NCI-H460 (cell line): ENCODE data around the gene CNTFR. TPM values are rescaled to one million over a fixed set of nuclear protein-coding genes. Genes with fewer than 3 reads are reported as not detected.
"Not testable (repeated sequence)": the region's sequence is repeated elsewhere in the genome, so short reads cannot be mapped to it uniquely, and the experiment has no call there.

Experiments used
- DNase-seq: peaks from one replicate; pipeline ENCODE4 v3.0.0-alpha.2; 2016; ENCODE audit warnings: low read depth; ENCODE audit errors: extremely low read depth
- polyA plus RNA-seq: library from polyadenylated mRNA; depleted of rRNA; stranded (reverse); fragments of >200 nt; gene quantifications from 2 replicates; pipeline ENCODE4 v1.2.3, GENCODE V29; 2014; cell fraction: nucleus; rRNA removed
- total RNA-seq: library from RNA; depleted of rRNA; stranded (reverse); fragments of >200 nt; shearing (Covaris generic); gene quantifications from 2 replicates; pipeline ENCODE4 v1.2.3, GENCODE V29; 2014; rRNA removed

Gene CNTFR, protein sequence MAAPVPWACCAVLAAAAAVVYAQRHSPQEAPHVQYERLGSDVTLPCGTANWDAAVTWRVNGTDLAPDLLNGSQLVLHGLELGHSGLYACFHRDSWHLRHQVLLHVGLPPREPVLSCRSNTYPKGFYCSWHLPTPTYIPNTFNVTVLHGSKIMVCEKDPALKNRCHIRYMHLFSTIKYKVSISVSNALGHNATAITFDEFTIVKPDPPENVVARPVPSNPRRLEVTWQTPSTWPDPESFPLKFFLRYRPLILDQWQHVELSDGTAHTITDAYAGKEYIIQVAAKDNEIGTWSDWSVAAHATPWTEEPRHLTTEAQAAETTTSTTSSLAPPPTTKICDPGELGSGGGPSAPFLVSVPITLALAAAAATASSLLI
- total RNA-seq = 0.17 TPM in 1 of 2 replicates, not detected in the other
- 0.57 TPM in 1 of 2 replicates, not detected in the other for polyA plus RNA-seq

DNA sequence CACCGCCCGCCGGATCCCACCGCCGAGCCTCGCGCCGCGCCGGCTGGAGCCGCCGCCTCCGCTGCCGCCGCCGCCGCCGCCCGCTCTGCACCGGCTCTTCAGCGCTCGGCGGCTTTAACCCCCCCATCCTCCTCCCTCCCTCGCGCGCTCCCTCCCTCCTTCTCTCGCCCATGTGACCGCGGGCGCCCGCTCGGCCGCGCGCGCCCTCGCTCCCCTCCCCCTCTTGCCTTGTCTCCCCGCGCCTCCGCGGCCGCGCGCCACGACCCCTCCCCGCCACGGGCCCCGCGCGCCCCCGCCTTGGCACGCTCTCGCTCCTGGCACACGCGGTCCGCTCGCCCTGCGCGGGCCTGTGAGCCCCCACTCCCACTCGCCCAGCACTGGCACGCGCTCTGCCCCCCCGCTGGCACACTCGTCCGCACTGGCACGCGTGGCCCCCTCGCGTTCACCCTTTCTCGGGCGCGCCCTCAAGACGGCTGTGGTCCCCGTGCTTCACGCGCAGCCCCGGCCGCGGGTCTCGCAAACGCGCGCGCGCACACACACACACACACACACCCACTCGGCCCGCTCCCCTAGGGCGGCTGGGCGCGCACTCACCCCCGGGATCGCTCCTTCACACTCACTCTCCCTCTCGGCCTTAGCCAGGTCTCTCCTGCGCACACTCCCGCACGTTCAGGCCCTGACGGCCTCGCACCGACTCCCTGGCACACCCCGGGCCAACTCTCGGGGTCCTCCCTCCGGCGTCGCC is at the start of gene CNTFR:
Gene CNTFR (minus strand): TSS at position 89 of the 745 bp plus-strand sequence. CDS start 20,743 bp downstream, outside the sequence.
- no peak for DNase-seq

DNA sequence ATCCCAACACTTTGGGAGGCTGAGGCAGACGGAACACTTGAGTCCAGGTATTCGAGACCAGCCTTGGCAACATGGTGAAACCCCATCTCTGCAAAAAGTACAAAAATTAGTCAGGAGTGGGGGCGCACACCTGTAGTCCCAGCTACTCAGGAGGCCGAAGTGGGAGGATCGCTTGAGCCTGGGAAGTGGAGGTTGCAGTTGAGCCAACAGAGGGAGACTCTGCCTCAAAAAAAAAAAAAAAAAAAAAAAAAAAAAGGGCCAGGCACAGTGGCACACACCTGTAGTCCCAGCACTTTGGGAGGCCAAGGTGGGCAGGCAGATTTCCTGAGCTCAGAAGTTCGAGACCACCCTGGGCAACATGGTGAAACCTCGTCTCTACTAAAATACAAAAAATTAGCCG is 49.8 kb upstream of the CNTFR start:
- not testable (repeated sequence) for DNase-seq

DNA sequence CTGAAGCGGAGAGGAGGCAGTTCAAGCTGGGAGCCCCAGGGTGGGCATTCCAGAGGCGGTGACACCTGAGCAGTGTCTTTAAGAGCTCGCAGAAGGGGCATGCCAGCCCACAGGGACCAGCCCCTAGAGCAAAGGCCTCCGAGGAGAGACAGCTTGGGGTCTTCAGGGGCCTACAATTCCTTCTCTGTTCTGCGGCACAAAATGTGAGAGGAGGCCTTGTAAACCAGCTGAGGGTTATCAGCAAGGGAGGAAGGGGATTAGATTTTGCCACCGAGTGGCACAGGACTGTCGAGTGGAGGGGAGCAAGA is 48.6 kb upstream of the CNTFR start:
- DNase-seq = no peak

DNA sequence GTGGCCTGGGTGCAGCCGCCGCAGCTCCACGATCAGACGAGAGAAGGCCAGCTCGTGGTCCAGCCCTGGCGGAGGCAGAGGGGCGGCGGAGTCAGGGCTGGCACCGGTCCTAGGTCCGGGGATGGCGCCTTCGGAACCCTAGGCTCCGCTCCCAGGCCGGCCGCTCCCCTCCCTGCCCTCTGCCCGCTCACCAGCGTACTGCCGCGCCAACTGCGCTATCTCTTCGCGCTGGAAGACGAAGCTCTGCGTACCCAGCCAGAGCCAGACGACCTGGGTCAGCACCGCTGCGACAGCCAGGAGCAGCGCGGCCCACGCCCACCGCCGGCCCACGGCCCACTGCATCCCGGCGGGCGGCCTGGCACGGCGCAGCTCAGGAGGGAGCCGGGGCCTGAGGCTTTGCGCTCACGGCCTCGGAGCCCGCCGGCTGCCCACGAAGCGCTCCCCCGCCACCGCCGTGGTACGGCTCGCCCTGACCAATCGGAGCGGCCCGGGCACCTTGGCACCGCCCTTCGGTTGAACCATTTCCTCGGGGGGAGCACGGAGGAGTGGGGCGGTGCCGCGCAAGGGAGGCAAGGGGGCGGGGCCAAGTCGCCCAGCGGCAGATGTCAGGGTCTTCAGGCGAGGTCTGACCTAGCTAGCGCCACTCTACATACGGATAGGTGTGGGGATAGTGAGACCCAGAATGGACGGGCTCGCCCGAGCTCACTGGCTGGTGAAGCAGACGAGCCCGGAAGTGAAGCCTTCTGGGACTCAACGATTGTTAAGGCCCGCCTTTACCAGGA is 48.0 kb upstream of the CNTFR start, which contains the start of gene SIGMAR1:
Gene SIGMAR1 (minus strand): TSS at position 432 of the 782 bp plus-strand sequence. CDS start 90 bp downstream, at position 342.
- peak; percentile 82 for DNase-seq

DNA sequence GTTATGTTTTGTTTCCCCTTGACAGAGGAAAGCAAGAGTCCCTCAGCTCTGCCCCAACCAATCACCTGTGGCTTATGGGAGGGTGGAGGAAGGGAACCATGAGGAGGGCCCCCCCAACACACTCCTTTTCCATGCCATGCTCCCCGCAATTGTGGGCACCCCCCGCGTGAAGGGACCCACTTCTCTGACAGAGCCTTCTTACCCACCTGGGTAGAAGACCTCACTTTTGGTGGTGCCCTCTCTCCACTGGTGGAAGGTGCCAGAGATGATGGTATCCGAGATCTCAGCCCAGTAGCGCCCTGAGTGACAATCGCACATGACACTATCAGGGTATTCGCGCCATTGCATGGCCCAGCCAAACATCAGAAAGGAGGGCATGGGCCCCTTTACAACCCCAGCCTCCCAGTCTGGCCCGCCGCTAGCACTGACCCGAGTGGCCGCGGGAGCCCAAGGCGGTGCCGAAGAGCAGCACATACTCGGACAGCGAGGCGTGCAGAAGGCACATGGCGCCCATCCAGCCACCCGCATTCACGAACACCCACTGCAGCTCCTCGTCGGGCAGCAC is 47.3 kb upstream of the CNTFR start:
- no peak for DNase-seq

DNA sequence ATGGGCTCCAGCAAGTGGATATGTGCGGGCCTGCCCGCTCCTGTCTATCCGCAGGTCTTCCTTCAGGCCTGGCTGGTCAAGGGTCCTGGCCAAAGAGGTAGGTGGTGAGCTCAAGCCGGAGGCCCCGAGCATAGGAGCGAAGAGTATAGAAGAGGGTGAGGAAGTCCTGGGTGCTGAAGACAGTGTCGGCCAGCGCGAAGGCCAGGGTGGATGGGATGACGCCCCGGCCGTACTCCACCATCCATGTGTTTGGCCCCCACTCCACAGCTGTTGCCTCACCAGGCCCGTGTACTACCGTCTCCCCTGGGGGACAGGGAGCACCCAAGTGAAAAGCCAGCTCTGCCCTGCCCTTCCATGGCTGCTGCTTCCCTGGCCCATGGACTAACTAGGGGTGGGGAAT is 46.0 kb upstream of the CNTFR start:
- DNase-seq = no peak

DNA sequence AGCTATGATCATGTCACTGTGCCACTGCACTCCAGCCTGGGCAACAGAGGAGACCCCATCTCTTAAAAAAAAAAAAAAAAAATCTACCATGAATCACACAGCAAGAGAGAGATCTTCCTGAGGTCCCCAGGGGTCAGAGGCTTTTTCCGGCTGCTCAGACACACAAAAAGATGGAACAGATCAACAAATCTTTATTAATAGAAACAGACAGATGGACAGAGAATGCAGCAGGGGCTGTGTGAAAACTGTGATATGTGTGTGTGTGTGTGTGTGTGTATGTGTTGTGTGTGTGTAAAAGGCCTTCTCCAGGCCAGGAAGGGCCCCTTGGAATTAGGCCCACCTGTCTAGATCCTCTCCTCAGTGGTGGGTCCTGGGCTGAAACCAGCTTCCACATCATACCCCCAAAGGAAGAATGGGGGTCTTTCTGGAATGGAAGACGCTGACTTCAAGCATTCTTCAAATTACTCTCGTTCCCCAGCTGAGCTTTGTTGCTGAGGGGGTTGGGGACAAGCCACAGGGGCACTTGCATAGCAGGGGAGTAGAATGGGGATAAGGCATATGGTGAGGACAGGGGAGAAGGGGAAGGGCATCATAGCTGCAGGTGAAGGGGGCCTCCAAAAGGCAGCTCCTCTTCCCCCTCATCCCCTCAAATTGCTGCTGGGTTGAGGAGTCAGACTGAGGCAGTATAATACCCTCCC is 45.2 kb upstream of the CNTFR start:
- no peak for DNase-seq

DNA sequence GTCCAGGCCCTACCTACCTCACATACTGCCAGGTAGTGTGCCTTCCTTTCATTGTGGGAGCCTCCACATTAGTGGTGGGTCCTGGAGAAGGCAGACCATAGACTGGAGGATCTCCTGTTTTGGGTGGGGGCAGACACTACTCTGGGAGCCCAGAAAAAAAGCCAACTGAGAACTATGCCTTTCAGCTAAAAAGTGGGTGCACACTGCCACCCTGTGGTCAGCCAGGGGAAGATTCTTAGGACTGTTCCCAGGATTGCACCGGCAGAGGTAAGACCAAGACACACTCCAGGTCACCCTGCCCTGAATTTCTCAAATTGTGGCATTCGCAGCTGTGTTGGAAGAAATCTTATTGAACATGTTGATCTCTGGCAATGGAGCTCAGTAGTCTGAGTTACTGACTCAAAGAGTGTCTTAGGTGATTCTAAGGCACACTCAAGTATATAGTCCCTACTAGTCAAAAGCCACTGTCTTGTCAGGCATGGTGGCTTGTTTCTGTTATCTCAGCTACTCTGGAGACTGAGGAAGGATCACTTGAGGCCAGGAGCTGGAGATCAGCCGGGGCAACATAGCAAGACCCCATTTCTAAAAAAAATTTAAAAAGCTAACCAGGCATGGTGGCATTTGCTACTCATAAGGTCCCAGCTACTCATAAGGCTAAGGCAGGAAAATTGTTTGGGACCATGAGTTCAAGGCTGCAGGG is 44.5 kb upstream of the CNTFR start:
- peak; percentile 59 for DNase-seq

DNA sequence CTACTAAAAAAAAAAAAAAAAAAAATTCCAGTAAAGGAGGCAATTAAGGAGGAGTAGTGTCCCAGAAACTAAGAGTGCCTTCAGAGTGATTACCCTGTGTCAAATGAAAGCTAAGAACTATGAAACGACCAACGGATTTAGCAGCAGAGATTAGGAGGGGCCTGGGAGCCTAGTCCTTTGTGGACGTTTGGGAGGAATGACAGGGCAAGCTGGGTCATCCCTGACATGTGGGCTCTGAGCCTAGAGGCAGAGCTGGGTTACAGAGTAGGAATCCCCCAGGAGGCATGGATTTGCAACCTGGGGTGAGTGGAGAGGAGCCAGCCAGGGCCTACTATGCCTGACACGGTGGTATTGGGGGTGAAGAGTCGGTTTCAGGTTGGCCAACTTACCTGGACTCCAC is 43.6 kb upstream of the CNTFR start:
- DNase-seq = no peak

DNA sequence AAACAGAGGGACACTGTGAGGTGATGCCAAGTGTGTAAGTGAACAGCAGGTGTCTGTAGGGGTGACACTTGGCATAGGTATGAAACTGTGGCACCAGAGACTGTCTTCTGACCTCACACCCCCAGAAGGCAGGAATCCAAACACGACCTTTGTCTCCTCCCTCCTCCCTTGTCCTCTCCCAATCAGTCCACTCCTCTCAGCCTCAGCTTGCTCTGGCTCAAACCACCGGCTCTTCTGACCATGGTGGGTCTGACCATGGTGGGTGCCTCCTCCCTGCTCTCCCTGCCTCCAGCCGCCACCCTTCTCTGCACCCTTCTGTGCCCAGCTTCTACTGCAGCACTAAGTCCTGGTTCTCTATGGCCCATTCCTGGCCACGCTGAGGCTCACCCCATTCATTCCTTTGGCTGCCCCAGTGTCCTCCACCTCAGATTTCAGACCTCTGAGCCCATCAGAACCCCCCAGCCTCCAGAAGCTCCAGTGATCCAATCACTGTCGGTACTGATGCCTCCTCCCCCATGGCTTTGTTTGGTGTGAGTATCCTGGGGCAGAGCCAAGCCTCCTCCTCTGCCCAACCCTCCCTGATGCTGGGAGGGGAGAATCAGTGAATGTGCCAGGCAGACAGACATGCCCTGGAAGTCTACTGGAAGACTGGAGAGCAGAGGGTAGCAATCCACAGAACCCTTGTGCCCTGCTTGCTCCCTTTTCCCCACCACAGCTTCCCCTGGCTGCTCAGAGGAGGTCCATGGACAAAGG is 41.1 kb upstream of the CNTFR start:
- DNase-seq = no peak

DNA sequence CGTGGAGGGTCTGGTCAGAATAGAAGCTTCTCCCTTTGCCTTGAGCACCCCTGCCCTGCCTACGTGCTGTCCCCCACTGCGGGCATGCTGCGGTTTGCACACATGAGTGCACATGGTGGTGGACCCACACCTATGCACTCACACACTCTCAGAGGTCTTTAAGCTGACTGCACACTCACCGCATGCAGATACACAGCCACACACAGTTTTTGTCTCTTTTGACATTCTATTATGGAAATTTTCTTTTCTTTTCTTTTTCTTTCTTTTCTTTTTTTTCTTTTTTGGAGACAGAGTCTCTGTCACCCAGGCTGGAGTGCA is 39.9 kb upstream of the CNTFR start:
- DNase-seq = no peak

DNA sequence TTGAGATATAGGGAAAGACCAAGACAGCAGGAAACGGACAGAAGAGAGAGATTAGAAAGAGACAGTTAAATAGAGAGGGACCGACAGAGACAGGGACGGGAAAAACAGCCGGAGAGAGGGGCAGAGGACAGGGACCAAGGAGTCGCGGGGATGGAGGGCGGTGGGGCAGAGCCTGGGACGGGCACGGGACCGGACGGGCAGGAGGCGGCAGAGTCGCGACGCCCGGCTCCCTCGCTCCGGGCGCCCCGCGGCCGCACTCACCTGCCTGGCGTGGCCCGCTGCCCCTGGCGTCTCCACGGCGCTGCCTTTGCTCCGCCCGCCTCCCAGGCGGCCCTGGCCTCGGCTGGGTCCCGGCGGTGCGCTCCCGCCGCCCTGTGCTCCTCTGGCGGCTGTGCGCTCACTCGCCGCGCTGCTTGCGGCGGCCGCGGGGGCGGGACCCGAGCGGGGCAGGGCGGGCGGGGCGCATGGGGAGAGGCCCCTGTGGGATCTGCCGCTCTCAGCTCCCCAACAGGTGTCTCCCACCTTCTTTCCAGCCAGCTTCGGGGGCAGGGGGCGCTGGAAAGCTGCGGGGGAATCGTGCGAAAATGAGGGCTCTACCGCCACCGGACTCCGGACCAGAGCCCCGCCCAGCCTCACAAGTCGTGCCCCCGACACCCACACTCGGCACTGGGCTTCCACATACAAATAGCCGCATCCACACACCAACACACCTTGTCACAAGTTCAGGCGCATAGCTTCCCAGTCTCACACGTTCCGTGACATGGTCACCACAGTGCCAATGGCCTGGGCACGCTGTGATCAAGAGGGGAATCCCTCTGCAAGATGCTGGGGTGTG is 39.3 kb upstream of the CNTFR start, which contains the start of gene ARID3C:
Gene ARID3C (minus strand): TSS at position 411 of the 835 bp plus-strand sequence. CDS start 1,052 bp downstream, outside the sequence.
- DNase-seq = no peak

DNA sequence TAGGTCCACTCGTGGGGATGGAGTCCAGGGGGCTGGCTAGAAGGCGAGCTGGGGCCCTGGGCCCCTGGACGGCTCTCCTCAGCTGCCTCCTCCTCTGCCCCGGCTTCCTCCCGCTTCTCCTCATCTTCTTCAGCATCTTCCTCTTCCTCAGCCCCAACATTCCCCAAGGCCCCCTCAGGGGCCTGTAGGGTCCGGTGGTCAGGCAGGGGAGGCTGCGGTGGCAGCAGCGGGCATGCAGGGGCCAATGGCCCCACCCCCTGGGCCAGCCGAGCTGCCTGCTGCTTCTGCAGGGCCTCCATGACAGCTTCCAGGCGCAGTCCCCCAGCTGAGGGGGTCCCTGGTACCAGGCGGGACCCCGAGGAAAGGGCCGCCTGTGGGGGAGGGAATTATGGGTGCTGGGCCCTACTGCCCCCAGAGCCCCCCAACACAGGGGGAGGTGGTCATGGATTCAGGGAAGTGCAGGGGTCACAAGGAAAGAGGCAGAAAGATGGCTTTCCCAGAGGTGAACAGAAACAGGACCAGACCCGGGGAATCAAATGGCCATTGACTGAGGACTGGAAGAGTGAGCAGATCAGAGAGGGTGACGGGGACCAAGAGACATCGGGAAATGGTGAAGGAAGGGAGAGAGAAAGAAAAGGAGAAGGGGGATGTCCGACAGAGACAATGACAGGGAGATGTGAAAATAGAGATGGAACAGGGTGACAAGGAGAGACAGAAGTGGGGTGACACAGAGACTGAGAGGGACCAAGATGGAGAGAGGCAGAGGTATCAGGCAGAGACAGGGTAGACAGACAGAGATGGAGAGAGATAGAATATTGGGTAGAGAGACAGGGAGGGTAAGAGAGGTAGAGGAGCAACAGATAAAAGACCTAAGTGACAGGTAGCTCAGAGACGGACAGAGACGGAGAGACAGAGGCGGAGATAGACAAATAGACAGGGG is 38.5 kb upstream of the CNTFR start:
- no peak for DNase-seq

DNA sequence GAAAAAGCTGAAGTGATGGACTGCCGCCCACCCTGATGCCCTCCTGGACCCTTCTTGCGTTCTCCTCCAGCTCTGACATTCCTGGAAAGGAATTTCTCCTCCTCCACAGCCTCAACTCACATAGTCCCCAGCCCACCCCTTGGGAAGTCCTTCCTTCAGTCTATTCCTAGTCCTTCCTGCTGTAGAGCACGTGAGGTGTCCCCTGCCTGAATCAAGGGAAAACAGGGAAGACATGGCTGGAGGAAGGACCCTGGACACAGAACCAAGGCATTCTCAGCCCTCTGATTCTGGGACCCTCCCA is 35.6 kb upstream of the CNTFR start:
- DNase-seq = no peak

DNA sequence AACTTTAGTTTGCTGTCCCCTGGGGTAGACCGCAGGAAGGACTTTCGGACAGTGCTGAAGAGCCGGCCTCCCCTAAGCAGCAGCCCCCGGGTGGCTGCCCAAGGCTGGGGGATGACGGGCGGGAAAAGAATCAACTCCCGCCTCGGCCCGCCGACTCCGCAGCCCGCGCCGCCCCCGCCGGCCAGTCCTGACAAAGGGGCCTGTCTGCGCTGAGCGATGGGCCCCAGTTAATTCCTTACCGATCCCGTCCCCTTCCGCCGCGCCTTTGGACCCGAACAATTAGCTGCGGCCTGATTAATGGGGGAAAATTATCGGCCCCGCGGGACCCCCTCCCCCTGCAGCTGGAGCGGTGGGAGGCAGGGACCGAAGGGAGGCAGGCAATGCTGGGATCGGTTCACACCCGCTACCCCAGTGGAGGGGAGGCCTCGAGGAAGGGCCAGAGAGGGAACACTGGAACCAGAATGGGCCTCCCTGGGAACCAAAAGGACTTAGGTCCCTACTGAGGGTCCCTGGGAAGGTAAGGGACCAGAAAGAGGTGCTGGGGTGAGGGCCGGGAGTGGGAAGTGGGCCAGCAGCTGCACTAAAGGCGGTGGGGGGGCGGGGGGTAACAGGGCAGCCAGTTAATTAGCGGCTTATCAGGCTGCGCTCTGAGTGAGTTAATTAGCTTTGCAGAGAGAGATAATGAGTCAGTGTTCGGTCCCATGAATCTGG is 35.1 kb upstream of the CNTFR start:
- DNase-seq = no peak
